Renal cortical epithelial cell (primary cell): ENCODE results near the gene IL18BP. TPM values are rescaled to one million over a fixed set of nuclear protein-coding genes. Genes with fewer than 3 reads are reported as not detected.

Experiments used
- DNase-seq: peaks from one replicate; pipeline ENCODE4 v3.0.0-alpha.2; 2011; ENCODE audit warnings: low read depth
- total RNA-seq: library from RNA; depleted of rRNA; stranded (reverse); fragments of >200 nt; gene quantifications from 2 replicates; pipeline ENCODE4 v1.2.3, GENCODE V29; 2014

Gene IL18BP
- 1.6 and 4.8 TPM in 2 replicates for total RNA-seq

DNA sequence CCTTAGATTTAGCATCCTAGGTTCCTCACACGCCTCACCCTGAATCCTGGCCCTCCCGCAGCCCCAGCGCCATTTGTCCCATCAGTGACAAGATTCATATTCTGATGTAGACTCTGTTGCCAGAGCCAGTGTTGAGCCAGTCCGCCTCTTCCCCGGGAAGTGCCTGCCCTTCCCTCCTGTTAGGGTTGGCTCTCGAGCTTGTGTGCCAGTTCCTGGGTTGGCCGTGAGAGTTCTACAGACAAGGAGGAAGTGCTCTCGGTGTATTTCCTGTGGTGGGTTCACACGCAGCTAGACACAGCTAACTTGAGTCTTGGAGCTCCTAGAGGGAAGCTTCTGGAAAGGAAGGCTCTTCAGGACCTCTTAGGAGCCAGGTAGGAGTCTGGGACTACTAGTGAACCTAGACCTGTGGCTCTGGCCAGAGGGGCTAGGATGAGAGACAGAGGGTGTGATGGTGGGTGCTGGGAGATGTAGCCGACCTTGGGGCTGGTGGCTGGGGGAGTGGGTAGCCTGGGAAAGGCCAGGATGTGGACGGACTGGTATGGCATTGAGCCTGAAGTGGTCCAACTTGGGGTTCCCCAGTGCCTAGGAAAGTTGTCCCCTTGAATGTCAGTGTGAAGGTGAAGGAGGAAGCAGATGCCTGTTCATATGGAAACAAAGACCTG lies at the start of gene IL18BP:
Gene IL18BP, plus strand, starts transcription at position 261 of the 662 bp plus-strand sequence. CDS start 1,076 bp downstream, outside the sequence.
- no peak for DNase-seq

- DNase-seq: no peak
Measured at GRCh38 chr11:71949034-71949433, 49.7 kb upstream of the IL18BP start.

DNA sequence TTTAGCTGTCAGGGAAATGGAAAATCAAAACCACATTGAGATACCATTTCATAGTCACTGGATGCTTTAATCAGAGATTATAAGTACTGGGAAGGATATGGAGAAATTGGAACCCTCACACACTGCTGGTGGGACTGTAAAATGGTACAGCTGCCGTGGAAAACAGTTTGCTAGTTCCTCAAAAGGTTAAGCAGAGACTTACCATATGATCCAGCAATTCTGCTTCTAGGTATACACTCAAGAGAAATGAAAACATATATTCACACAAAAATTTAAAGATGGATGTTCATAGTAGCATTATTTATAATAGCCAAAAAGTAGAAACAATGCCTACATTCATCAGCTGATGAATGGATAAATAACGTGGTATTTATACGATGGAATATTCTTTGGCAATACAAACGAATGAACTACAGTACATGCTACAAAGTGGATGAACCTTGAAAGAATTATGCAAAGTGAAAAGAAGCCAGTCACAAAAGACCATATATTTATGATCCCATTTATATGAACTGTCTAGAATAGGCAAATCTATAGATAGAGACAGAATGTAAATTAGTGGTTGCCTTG lies 46.9 kb upstream of the IL18BP start:
- DNase-seq: no peak

DNA sequence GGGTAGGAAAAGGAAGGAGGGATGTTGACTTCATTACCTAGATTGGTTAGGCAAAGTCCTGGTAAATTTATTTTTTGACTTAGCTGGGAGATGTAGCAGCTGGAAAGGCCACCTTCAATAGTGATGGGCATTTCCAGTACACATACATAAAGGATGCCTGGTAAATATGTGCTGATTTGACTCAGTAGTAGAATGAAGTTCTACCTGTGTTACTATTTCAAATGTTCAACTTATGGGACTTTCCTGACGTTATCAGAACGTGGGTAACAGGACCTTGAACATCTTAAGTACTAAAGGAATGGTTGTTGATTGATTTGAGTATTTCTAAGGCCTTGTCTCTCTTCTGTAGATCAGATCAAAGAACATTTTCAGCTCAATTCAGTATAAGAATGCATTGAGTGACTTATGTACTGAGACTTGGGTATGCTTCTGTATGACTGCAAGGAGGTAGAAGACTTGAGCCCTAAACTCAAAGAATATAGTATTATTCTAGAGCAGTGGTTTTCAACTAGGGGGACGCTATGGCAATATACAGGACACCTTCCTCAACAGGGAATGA lies 42.7 kb upstream of the IL18BP start:
- DNase-seq: no peak

GRCh38 chr11:71962428-71963038 lies 36.2 kb upstream of the IL18BP start:
- DNase-seq: peak; percentile 98

GRCh38 chr11:71963468-71963867 lies 35.2 kb upstream of the IL18BP start:
- no peak for DNase-seq

DNA sequence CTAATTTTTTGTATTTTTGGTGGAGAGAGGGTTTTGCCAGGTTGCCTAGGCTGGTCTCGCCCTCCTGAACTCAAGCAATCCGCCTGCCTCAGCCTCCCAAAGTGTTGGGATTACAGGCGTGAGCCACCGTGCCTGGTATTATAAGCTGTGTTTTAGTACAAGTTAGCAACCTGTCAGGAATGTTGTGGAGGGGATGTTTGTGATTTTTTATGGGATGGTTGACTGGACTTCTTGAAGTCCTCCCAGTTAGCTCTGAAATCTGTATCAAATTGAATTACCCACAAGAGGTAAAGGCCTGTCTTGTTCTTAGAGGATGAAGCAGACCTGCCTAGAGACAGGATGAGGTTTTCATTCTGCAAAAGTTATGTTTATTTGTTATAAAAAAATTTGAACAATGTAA lies 34.1 kb upstream of the IL18BP start:
- DNase-seq: peak; percentile 71

DNA sequence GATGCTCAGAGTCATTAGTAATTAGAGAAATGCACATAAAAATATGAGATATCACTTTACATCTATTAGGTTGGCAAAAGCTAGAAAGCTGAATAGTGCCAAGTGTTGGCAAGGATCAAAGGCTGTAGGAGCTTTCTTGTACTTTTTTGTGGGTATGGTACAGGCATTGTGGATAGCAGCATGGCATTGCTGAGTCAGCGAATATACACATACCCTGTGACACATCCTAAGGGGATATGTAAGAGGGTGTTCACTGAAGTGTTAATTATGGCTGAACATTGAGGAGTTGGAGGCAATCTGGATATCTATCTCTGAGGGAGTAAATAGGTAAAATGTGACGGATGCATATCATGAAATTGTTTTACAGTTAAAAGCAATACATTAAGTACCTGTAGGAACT lies 27.0 kb upstream of the IL18BP start:
- DNase-seq: peak; percentile 21

GRCh38 chr11:71976551-71976950 lies 22.2 kb upstream of the IL18BP start:
- DNase-seq: no peak

DNA sequence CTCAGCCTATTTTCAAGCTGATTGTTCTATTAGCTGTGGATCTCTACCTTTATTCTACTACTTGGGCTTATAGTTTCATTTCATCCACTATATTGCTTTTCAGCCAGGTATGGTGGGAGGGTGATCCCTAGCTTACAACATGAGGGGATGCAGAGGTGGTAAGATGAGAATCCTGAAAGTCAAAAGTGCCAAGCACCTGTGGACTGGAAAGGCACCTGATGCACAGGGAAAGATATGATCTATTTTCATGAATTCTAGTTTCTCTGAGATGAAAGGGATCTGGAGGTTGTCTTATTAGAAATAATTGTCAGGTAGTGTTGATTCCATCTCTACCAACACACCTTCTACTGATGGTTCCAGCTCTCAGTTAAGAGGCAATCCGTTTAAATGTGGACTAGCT lies 21.6 kb upstream of the IL18BP start:
- DNase-seq: no peak

DNA sequence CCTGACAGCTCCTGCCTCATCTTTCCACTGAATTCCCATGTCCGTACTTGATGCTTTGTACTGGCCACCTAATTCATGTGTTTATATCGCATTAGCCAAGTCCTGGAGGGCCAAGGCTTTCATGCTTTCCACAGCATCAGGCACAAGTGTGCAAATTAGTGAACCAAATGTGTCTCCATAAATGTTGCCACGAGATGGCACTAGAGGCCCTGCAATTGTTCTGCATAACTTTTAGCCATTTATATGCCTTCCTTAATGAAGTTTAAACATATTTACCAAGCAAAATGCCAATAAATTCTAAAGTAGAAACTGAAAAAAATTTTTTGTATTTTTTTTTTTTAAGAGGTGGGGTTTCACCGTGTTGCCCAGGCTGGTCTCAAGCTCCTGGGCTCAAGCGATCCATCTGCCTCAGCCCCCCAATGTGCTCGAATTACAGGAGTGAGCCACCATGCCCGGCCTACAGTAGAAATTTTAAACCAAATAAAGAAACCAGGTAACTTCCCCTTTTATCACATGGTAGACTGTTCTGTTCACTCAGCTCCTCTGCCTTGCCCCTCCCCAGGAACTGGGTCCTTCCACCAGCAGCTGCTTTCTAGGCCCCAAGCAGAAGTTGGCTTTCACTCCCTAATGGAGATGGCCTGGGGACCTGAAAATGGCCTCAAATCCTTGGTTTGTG lies 20.8 kb upstream of the IL18BP start:
- peak; percentile 50 for DNase-seq

GRCh38 chr11:71979094-71979493 lies 19.6 kb upstream of the IL18BP start:
- no peak for DNase-seq

DNA sequence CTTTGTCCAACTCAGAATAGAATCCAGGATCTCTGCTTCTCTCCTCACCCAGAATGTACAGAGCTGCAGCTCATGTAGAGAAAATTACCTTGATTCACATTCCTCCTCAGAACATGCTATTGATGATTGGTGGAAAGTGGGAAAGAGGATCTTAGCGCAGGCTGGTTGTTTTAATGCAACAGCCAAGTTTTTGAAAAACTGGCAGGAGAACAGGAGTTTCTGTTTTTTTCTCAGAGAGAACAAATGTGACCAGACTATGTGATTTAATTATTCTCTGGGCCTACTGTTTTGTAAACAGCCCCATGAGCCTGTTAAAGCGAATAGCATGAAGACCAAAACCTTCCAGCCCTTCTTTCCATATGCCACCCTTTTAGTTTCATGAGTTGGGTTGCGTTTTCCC lies 19.1 kb upstream of the IL18BP start:
- DNase-seq: no peak

DNA sequence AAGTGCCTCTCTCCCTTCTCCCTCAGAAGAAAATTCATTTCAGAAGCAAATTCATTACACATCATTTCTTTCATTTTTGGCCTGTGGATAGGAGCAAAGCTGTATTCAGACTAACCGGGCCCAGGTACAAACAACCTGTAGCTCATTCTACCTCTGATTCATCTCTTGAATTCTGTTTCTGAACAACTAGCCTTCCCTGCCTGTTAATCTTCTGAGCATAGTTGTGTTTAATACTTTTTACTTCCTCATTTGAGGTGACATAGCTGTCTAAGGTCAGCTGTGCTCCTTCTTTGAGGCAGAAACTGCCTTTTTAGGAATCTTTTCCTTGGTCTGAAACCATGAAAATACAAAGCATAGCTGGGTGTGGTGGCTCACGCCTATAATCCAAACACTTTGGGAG lies 12.6 kb upstream of the IL18BP start:
- no peak for DNase-seq

DNA sequence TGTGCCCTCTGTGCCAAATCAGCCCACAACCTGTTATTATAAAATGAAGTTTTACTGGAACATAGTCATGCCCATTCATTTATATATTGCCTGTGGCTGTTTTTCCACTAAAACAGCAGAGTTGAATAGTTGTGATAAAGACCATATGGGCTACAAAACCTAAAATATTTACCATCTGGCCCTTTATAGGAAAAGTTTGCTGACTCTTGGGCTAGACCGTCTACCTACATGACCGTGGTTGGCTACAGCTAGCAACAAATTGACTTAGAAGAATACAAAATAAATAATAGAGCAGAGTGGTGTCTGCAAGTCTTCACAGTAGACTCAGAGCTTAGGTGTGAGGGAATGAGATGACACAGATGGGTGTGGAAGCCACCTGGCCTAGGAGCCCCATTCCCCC lies 11.2 kb upstream of the IL18BP start:
- DNase-seq: no peak

DNA sequence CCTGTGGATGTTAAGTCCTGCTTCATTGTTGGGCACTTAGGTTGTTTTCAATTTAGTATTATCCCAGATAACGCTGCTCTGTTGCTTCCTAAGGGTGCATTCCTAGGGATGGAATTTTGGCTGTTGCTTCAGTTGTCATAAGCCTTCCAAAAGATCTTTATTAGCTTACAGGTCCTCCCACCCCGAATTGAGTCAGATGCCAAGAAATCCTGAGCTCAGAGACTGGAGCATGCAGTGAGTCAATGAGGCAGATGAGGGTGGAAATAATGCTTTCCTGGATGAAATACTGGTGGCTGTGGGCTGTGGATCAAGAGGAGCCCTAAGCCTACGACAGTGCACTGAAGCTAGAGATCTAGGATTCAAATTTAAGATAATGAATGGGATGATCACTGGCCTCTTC lies 10.7 kb upstream of the IL18BP start:
- DNase-seq: no peak

DNA sequence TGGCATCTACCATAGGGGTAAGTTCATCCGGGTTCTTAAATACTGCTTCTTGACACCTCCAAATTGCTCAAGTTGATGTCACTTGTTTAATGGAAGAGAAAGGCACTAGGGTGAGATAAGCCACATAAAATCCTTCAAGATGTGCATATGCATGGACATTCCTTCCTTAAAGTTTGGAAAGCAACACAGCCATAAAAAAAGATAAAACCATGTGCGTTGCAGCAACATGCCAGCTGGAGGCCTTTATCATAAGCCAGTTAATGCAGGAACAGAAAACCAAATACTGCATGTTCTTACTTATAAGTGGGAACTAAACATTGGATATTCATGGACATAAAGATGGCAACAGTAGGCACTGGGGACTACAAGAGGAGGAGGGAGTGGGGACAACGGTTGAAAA lies 8.0 kb upstream of the IL18BP start:
- DNase-seq: no peak

DNA sequence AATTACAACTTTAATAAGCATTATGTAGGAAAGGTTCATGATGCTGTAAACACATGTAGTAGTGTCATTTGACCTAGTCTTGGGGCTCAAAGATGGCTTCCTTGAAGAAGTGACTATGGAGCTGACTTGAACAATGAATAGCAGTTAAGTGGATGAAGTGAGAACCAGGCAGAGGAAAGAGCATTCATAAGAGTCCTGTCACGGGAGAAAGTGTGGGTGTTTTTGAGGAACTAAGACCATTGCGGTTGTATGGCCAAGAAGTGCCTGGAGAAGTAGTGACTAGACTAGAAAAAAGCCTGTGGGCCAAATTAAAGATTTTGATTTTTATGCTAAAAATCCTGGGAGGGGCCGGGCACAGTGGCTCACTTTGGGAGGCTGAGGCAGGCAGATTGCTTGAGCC lies 7.2 kb upstream of the IL18BP start:
- DNase-seq: no peak

DNA sequence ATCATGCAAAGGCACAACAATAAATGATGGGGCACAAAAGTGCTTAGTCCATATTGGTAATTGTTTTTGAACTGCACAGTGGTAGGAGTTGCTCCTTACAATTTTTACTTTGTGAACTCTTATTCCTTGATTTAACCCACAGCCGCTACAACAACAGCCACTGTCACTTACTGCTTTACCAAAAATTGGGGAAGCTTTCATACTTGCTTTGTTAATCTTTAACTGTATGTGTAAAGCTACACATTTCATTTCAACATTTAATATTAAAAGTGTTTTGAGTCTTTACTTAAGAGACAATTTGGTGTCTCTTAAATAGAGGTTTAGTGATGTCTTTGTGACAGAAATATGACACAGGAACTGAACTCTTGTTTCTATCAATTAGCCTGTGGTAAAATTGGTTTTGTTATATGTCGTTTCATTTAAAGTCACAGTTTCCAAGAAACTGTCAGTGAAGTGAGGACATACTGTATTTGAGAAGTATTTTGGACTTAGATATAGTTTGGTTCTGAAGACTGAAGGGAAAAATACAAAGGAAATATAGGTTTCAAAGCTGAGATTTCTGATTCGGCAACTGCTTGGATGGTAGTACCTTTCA lies 6.5 kb upstream of the IL18BP start:
- DNase-seq: no peak

GRCh38 chr11:71994786-71995185 lies 3.9 kb upstream of the IL18BP start:
- no peak for DNase-seq

DNA sequence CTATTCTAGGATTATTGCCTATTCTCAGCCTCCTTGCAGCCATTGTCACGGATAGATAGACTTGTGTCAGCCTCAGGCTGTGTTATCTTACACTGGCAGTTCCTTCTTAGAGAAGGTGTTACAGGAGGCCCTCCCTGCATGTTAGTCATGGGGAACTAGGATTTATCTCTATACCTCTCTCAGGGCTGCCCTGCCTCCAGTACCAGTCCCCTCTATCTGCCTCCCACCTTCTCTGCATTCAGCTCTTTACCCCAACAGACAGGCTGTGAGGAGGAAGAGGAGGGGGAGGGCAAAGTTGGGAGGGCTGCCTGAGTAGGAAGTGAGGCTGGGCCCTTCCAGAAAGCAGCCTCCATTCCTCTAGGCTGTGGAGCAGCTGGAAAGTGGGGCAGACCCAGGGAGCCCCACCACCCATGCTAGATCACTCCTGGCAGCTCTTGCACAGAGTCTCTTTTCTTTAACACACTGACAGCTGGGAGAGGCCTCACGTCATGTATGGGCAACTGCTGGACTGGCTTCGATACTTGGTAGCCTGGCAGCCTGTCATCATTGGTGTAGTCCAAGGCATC lies 2.9 kb upstream of the IL18BP start:
- DNase-seq: no peak

GRCh38 chr11:71996517-71996916 lies 2.2 kb upstream of the IL18BP start:
- DNase-seq: no peak
